HepG2 (cell line): ENCODE data around the gene ZFP64. TPM values are rescaled to one million over a fixed set of nuclear protein-coding genes. Genes with fewer than 3 reads are reported as not detected.

ENCODE experiments used
- ESRRA ChIP-seq: sonication (generic); formaldehyde crosslinking; IDR thresholded peaks from 2 replicates; pipeline ENCODE4 v1.5.1; 2020; ENCODE audit warnings: mild to moderate bottlenecking, low read depth, missing genetic modification reagents
- ZBTB26 ChIP-seq: IDR thresholded peaks from 2 replicates; pipeline ENCODE4 v1.6.1; 2016; ENCODE audit warnings: missing compliant biosample characterization, missing genetic modification reagents, borderline replicate concordance
- ZNF232 ChIP-seq: sonication (generic); formaldehyde crosslinking; IDR thresholded peaks from 2 replicates; pipeline ENCODE4 v1.4.0; 2020; ENCODE audit warnings: missing genetic modification reagents, borderline replicate concordance
- ZNF460 ChIP-seq: sonication (generic); formaldehyde crosslinking; IDR thresholded peaks from 2 replicates; pipeline ENCODE4 v1.5.1; 2020; ENCODE audit warnings: missing genetic modification reagents, mild to moderate bottlenecking, borderline replicate concordance
- ZNF468 ChIP-seq: sonication (generic); formaldehyde crosslinking; IDR thresholded peaks from 2 replicates; pipeline ENCODE4 v1.8.0; 2022; ENCODE audit warnings: mild to moderate bottlenecking, moderate library complexity, missing genetic modification reagents
- ZNF546 ChIP-seq: sonication (generic); formaldehyde crosslinking; conservative IDR thresholded peaks from 2 replicates; pipeline ENCODE4 v1.8.1; 2023; ENCODE audit warnings: mild to moderate bottlenecking, missing genetic modification reagents
- ZNF687 ChIP-seq: sonication (generic); formaldehyde crosslinking; IDR thresholded peaks from 2 replicates; pipeline ENCODE4 v1.5.1; 2020; ENCODE audit warnings: mild to moderate bottlenecking, missing genetic modification reagents, moderate library complexity
- ZNF691 ChIP-seq: sonication (generic); formaldehyde crosslinking; IDR thresholded peaks from 2 replicates; pipeline ENCODE4 v1.4.0; 2020; ENCODE audit warnings: missing genetic modification reagents, low read depth, mild to moderate bottlenecking, borderline replicate concordance
- polyA plus RNA-seq, 8 experiments: library from polyadenylated mRNA; depleted of rRNA in 3 of 8; stranded (reverse) in 7 of 8; unstranded in 1 of 8; fragments of >200 nt; fragmentation: Illumina TruSeq in 4 of 8; extraction: Trizol in 4 of 8; gene quantifications; 2 replicates each; pipeline versions ENCODE4 v1.2.1 to v1.2.3, GENCODE V29; 2011 to 2016; ENCODE audit warnings: low read depth in 4 of 8, missing spikeins in 1 of 8, mixed read lengths in 1 of 8; ENCODE audit not compliant: insufficient read depth in 1 of 8
- total RNA-seq, 5 experiments: library from RNA; depleted of rRNA; stranded (reverse); fragments of >200 nt; fragmentation: Illumina TruSeq; extraction: Trizol; gene quantifications; 2 replicates each; pipeline ENCODE4 v1.2.3, GENCODE V29; 2016; ENCODE audit warnings: low read depth in 1 of 5
- TF ChIP-seq, protein P1 (sequence below): sonication (generic); formaldehyde crosslinking; IDR thresholded peaks from 2 replicates; pipeline ENCODE4 v1.4.0; 2020; ENCODE audit warnings: missing genetic modification reagents
- TF ChIP-seq, protein P2 (sequence below): sonication (generic); formaldehyde crosslinking; IDR thresholded peaks from 2 replicates; pipeline ENCODE4 v1.5.0; 2020; ENCODE audit warnings: mild to moderate bottlenecking, missing genetic modification reagents
- TF ChIP-seq, protein P3 (sequence below): sonication (generic); formaldehyde crosslinking; IDR thresholded peaks from 2 replicates; pipeline ENCODE4 v1.8.0; 2022; ENCODE audit warnings: mild to moderate bottlenecking, missing genetic modification reagents

The ZFP64 gene
- total and polyA plus RNA-seq, 2 of the 13 experiments (the other 11 are each of a cell fraction or from before 2014, with no cell fraction given) = 12.0 to 24.3 TPM

DNA sequence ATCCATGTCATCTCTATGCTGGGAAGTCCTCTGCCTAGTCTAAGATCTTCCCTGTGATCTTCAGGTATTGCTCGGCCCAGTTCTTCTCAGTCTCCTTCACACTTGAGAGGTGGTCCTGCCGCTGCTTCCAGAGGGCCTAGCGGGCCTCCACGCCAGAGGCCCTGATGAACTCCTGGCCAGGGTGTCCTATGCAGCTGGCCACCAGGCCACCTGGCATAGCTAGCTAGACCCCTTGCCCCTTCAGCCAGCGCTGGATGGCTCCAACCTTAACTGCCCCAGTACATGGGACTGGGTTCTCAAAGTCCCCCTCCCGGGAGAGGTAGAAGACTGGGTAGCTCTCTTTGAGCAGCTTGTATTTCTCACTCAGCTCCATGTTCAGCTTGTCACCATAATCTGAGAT lies 81.1 kb downstream of the ZFP64 start (continued):
- TF ChIP-seq, protein P1, sequence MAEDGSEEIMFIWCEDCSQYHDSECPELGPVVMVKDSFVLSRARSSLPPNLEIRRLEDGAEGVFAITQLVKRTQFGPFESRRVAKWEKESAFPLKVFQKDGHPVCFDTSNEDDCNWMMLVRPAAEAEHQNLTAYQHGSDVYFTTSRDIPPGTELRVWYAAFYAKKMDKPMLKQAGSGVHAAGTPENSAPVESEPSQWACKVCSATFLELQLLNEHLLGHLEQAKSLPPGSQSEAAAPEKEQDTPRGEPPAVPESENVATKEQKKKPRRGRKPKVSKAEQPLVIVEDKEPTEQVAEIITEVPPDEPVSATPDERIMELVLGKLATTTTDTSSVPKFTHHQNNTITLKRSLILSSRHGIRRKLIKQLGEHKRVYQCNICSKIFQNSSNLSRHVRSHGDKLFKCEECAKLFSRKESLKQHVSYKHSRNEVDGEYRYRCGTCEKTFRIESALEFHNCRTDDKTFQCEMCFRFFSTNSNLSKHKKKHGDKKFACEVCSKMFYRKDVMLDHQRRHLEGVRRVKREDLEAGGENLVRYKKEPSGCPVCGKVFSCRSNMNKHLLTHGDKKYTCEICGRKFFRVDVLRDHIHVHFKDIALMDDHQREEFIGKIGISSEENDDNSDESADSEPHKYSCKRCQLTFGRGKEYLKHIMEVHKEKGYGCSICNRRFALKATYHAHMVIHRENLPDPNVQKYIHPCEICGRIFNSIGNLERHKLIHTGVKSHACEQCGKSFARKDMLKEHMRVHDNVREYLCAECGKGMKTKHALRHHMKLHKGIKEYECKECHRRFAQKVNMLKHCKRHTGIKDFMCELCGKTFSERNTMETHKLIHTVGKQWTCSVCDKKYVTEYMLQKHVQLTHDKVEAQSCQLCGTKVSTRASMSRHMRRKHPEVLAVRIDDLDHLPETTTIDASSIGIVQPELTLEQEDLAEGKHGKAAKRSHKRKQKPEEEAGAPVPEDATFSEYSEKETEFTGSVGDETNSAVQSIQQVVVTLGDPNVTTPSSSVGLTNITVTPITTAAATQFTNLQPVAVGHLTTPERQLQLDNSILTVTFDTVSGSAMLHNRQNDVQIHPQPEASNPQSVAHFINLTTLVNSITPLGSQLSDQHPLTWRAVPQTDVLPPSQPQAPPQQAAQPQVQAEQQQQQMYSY (CRISPR knock-in tag) = no peak
- TF ChIP-seq ZNF468 (CRISPR knock-in tag) (no peak), ZBTB26 (CRISPR knock-in tag) (no peak), ESRRA (CRISPR knock-in tag) (no peak), ZNF546 (no peak), ZNF691 (CRISPR knock-in tag) (no peak), ZNF460 (CRISPR knock-in tag) (no peak), ZNF232 (no peak), ZNF687 (CRISPR knock-in tag) (no peak)
- TF ChIP-seq, protein P2, sequence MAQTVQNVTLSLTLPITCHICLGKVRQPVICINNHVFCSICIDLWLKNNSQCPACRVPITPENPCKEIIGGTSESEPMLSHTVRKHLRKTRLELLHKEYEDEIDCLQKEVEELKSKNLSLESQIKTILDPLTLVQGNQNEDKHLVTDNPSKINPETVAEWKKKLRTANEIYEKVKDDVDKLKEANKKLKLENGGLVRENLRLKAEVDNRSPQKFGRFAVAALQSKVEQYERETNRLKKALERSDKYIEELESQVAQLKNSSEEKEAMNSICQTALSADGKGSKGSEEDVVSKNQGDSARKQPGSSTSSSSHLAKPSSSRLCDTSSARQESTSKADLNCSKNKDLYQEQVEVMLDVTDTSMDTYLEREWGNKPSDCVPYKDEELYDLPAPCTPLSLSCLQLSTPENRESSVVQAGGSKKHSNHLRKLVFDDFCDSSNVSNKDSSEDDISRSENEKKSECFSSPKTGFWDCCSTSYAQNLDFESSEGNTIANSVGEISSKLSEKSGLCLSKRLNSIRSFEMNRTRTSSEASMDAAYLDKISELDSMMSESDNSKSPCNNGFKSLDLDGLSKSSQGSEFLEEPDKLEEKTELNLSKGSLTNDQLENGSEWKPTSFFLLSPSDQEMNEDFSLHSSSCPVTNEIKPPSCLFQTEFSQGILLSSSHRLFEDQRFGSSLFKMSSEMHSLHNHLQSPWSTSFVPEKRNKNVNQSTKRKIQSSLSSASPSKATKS = no peak
- TF ChIP-seq, protein P3, sequence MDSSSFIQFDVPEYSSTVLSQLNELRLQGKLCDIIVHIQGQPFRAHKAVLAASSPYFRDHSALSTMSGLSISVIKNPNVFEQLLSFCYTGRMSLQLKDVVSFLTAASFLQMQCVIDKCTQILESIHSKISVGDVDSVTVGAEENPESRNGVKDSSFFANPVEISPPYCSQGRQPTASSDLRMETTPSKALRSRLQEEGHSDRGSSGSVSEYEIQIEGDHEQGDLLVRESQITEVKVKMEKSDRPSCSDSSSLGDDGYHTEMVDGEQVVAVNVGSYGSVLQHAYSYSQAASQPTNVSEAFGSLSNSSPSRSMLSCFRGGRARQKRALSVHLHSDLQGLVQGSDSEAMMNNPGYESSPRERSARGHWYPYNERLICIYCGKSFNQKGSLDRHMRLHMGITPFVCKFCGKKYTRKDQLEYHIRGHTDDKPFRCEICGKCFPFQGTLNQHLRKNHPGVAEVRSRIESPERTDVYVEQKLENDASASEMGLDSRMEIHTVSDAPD (CRISPR knock-in tag) = no peak
- TF ChIP-seq, all 625 proteins: peak for 0
